GM21737 (cell line): ENCODE measurements around the gene TCERG1L.
"Not testable (repeated sequence)": the region's sequence is repeated elsewhere in the genome, so short reads cannot be mapped to it uniquely, and the experiment has no call there.

Experiments
- ATAC-seq: cut with Tn5 transposase; IDR thresholded peaks from one replicate; pipeline ENCODE4 v1.9.1; 2021; ENCODE audit warnings: mild to moderate bottlenecking, moderate library complexity; ENCODE audit not compliant: unreplicated experiment

Gene TCERG1L

GRCh38 chr10:131174211-131174565 lies 137.3 kb downstream of the TCERG1L start:
- no peak for ATAC-seq

- ATAC-seq = no peak
Measured at GRCh38 chr10:131173484-131174210, 137.9 kb downstream of the TCERG1L start.

- ATAC-seq = no peak
Measured at GRCh38 chr10:131172433-131172832, 139.1 kb downstream of the TCERG1L start.

GRCh38 chr10:131169146-131169545 lies 142.4 kb downstream of the TCERG1L start:
- no peak for ATAC-seq

- no peak for ATAC-seq
Measured at GRCh38 chr10:131168238-131168875, 143.2 kb downstream of the TCERG1L start.

- no peak for ATAC-seq
Measured at GRCh38 chr10:131167036-131167860, 144.3 kb downstream of the TCERG1L start.

- no peak for ATAC-seq
Measured at GRCh38 chr10:131166486-131166885, 145.0 kb downstream of the TCERG1L start.

- ATAC-seq = no peak
Measured at GRCh38 chr10:131165092-131165491, 146.4 kb downstream of the TCERG1L start.

- no peak for ATAC-seq
Measured at GRCh38 chr10:131162866-131163843, 148.4 kb downstream of the TCERG1L start.

GRCh38 chr10:131162211-131162610 lies 149.3 kb downstream of the TCERG1L start:
- no peak for ATAC-seq

- no peak for ATAC-seq
Measured at GRCh38 chr10:131161087-131161486, 150.4 kb downstream of the TCERG1L start.

- no peak for ATAC-seq
Measured at GRCh38 chr10:131160219-131160875, 151.2 kb downstream of the TCERG1L start.

GRCh38 chr10:131159771-131160170 lies 151.8 kb downstream of the TCERG1L start:
- ATAC-seq = no peak

- no peak for ATAC-seq
Measured at GRCh38 chr10:131158695-131159094, 152.8 kb downstream of the TCERG1L start.

GRCh38 chr10:131157899-131158298 lies 153.6 kb downstream of the TCERG1L start:
- no peak for ATAC-seq

- ATAC-seq = no peak
Measured at GRCh38 chr10:131155876-131156230, 155.7 kb downstream of the TCERG1L start.

GRCh38 chr10:131155218-131155875 lies 156.2 kb downstream of the TCERG1L start:
- ATAC-seq = no peak

GRCh38 chr10:131154306-131155025 lies 157.1 kb downstream of the TCERG1L start:
- ATAC-seq = no peak

- ATAC-seq = not testable (repeated sequence)
Measured at GRCh38 chr10:131152456-131152855, 159.1 kb downstream of the TCERG1L start.
